GM12891 (cell line): Measurements from ENCODE around the gene VMP1.

Source experiments
- PAX5 ChIP-seq: IDR thresholded peaks from 2 replicates; pipeline ENCODE4 v1.6.1; 2011; ENCODE audit warnings: low read length, moderate library complexity, mild to moderate bottlenecking; ENCODE audit not compliant: insufficient read depth, severe bottlenecking
- POLR2A ChIP-seq: IDR thresholded peaks from 2 replicates; pipeline ENCODE4 v1.6.1; 2011; ENCODE audit warnings: low read depth, low read length, control low read depth
- POLR2AphosphoS5 ChIP-seq: IDR thresholded peaks from 2 replicates; pipeline ENCODE4 v1.6.1; 2011; ENCODE audit warnings: low read depth, low read length, control low read depth
- SPI1 ChIP-seq: IDR thresholded peaks from 2 replicates; pipeline ENCODE4 v1.6.1; 2011; ENCODE audit warnings: low read depth, low read length, control low read depth
- TAF1 ChIP-seq: IDR thresholded peaks from 2 replicates; pipeline ENCODE4 v1.6.1; 2011; ENCODE audit warnings: low read depth, low read length, control low read depth

DNA sequence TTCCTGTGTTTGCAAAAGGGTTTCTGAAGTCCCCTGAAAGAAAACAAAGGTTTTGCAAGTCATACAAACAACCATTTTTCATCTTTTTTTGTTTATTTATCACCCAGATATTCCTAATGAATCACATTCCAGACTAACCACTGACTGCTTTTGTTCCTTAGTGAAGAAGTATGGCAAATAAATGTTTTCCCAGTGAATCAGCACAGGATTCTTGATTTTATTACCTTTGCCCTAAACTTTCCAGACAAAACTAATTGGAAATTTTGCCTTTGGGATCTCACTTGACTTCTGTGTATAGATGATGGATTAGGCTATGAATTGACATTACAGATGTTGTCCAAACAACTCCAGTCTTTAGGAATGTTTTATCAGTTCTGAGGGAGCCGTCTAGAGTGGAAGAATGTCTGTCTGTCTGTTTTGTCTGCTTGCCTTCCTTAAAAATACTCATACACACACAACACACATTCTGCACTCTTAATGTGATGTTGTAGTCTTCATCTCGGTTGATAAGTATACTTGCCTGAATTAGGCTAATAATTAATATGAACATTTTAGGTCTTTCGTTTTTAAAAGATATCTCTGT lies 48.9 kb downstream of the VMP1 start:
- no peak for TF ChIP-seq POLR2A
- no peak for TF ChIP-seq POLR2AphosphoS5
- TF ChIP-seq TAF1, result no peak
- TF ChIP-seq PAX5, result no peak
- TF ChIP-seq SPI1, result no peak
